AG20443 (cell line): Measurements from ENCODE around the gene NDUFS2.
"Not testable (repeated sequence)": the region's sequence is repeated elsewhere in the genome, so short reads cannot be mapped to it uniquely, and the experiment has no call there.

ENCODE experiments used
- DNase-seq: peaks from one replicate; pipeline ENCODE4 v3.0.0; 2012; ENCODE audit warnings: low spot score, mixed read lengths

The NDUFS2 gene

GRCh38 chr1:161220002-161220401 is 17.8 kb downstream of the NDUFS2 start:
- no peak for DNase-seq

DNA sequence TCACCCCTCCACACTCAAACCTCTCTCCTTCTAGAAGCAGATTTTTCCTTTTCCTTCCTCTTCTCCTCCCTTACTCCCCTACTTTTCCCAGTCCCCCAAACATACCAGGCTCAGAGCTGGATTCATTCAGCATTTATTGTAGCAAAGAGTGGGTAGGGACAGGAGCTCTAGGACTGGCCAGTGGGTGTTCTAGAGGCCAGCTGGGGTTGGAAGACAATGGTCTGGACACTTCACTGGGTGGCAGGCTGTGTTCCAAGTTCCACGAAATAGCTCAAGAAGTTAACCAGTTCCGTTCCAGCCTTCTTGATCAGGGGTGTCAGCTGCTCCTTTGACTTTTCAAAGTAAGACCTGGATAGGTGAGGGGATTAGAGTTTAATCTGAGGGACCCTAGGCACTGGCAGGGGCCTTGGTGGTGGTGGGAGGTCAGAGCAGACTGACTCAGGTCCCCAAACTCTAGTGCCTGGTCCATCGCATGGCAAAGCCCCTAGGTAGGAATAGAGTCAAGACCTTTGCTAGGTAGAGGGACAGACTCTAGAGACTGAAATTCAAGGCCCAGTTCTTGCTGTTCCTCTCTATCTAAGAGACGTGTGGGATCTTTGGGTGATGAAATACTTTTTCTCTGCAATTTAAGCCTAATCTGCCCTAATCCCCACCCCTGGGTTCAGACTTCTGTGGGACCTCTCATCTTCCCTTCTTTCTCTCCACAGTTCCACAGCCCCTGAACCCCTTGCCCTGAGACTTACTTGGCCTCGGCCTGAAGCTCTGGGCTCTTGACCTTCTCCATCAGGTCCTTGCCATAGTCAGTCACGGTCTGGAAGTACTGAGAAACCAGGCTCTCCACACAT is 20.2 kb downstream of the NDUFS2 start:
- no peak for DNase-seq

GRCh38 chr1:161223805-161224694 is 21.9 kb downstream of the NDUFS2 start:
- DNase-seq, result no peak

GRCh38 chr1:161224695-161225087 is 22.5 kb downstream of the NDUFS2 start:
- DNase-seq, result not testable (repeated sequence)

DNA sequence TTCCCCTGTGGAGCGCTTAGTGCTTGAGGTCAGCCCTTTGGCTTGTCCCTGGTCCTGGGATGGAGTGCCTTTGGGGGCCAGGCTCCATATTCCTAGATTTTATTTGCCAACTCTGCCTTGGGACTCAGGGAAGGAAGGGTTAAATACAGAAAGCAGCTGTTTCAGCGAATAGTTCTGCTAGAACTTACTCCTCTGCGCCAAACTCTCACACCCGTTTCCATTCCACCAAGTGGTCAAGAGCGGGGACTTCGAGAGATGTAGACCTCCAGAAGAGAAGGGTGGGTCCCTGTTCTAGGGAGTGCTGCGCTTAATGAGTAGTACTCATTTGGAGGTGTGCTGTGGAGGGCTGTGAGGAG is 23.0 kb downstream of the NDUFS2 start:
- no peak for DNase-seq

GRCh38 chr1:161225534-161226319 is 23.6 kb downstream of the NDUFS2 start, which contains the start of gene TOMM40L:
TSS of gene TOMM40L (plus strand) at chr1:161226060. CDS start at chr1:161226490, 430 bp downstream.
- peak; percentile 97 for DNase-seq

DNA sequence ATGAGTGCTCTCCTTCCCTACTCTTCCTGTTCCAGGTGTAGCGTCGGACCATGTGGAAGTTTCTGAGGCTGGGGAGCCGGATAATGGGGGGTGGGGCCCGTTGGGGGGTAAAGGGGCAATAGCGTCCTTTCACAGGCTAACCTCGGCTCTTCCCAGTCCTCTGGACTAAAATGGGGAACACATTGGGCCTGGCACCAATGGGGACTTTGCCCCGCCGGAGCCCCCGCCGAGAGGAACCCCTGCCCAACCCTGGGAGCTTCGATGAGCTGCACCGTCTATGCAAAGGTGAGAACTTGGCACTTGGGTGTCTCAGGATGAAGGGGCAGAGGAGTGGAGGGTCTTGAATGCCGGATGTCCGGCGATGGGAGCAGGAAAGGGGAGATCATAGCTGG is 24.1 kb downstream of the NDUFS2 start:
- DNase-seq, result no peak

DNA sequence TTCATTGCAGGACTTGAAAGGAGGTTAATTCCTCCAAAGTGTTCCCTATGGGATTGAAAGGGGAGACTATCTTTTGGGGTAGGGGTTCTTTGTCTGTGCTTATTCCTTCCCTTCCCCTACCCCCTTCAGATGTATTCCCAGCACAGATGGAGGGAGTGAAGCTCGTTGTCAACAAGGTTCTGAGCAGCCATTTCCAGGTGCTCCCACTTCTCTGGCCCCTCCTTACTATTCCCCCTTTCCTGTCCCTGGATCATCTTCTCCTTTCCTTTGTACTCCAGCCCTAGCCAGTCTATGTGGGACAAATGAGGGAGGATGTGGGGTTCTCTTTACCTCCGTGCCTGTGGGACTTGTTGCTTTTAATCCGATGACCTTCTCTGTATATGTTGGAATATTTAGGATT is 24.6 kb downstream of the NDUFS2 start:
- DNase-seq, result no peak

- DNase-seq, result peak; percentile 79
These were observed 25.2 kb downstream of the NDUFS2 start for GRCh38 chr1:161227196-161227871.

DNA sequence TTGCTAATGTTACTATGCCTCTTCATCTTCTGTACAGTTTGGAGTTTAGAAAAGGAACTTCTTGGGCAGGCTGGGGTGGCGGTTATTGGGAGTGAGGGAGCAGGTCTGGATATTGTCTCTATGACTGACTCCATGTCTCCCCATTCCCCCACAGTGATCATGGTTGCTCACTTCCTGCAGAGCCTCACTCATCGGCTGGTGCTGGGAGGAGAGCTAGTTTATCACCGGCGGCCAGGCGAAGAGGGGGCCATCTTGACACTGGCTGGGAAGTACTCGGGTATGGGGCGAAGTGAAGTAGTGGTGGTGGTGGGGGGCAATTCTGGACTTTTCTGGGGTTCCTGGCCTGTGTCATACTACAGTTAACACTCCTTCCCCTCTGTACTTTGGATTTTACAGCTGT is 25.9 kb downstream of the NDUFS2 start:
- no peak for DNase-seq

- no peak for DNase-seq
These were observed 27.7 kb downstream of the NDUFS2 start for GRCh38 chr1:161229896-161230295.

- no peak for DNase-seq
These were observed 28.6 kb downstream of the NDUFS2 start for GRCh38 chr1:161230762-161231161.

GRCh38 chr1:161233102-161233501 is 30.9 kb downstream of the NDUFS2 start:
- no peak for DNase-seq

GRCh38 chr1:161235957-161236775 is 34.0 kb downstream of the NDUFS2 start:
- no peak for DNase-seq

- DNase-seq, result peak; percentile 58
These were observed 35.9 kb downstream of the NDUFS2 start, which contains the start of gene NR1I3 for GRCh38 chr1:161238039-161238473. TSS of gene NR1I3 (minus strand) at chr1:161238203. CDS start at chr1:161236565, 1,638 bp downstream.

GRCh38 chr1:161241682-161242081 is 39.5 kb downstream of the NDUFS2 start:
- DNase-seq, result no peak

GRCh38 chr1:161242313-161242712 is 40.1 kb downstream of the NDUFS2 start:
- no peak for DNase-seq

GRCh38 chr1:161244888-161245287 is 42.7 kb downstream of the NDUFS2 start:
- no peak for DNase-seq

DNA sequence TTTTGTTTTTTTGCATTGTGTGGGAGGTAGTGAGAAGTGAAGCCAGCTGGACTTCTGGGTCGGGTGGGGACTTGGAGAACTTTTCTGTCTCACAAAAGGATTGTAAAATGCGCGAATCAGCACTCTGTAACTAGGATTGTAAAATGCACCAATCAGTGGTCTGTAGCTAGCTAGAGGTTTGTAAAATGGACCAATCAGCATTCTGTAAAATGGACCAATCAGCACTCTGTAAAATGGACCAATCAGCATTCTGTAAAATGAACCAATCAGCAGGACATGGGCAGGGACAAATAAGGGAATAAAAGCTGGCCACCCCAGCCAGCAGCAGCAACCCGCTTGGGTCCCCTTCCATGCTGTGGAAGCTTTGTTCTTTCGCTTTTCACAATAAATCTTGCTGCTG is 47.9 kb downstream of the NDUFS2 start:
- not testable (repeated sequence) for DNase-seq

- DNase-seq, result no peak
These were observed 48.7 kb downstream of the NDUFS2 start for GRCh38 chr1:161250829-161251228.

DNA sequence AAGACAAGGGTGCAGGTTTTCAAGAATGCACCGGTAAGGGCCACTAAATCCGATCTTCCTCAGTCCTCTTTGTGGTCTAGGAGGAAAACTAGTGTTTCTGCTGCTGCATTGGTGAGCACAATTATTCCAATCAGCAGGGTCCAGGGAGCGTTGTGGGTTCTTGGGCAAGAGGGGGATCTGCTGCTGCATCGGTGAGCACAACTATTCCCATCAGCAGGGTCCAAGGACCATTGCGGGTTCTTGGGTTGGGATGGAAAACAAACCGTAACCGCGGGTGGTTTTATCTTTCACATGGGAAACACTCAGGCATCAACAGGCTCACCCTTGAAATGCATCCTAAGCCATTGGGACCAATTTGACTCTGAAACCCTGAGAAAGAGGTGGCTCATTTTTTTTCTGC is 49.4 kb downstream of the NDUFS2 start:
- DNase-seq, result no peak
